Mucosa of rectum (tissue), 2 donors: ENCODE data around the gene TRMT2B.
"Not testable (repeated sequence)": the region's sequence is repeated elsewhere in the genome, so short reads cannot be mapped to it uniquely, and the experiment has no call there.

Source experiments
- H3K27ac ChIP-seq, 2 donors: one replicate each; pipeline ENCODE4 v1.7.0; 2013; ENCODE audit warnings: inconsistent platforms in 2 of 2, low read depth in 2 of 2, low read length in 2 of 2
- H3K27me3 ChIP-seq, 2 donors: one replicate each; pipeline ENCODE4 v1.7.0; 2013; ENCODE audit warnings: low read length in 2 of 2; ENCODE audit not compliant: control insufficient read depth in 2 of 2, insufficient read depth in 2 of 2
- H3K36me3 ChIP-seq, 2 donors: one replicate each; pipeline ENCODE4 v1.7.0; 2013; ENCODE audit warnings: low read length in 2 of 2; ENCODE audit not compliant: control insufficient read depth in 2 of 2, insufficient read depth in 2 of 2
- H3K4me1 ChIP-seq, 2 donors: one replicate each; pipeline ENCODE4 v1.7.0; 2013; ENCODE audit warnings: low read length in 2 of 2, mild to moderate bottlenecking in 1 of 2; ENCODE audit not compliant: control insufficient read depth in 2 of 2, insufficient read depth in 2 of 2
- H3K4me3 ChIP-seq, 2 donors: one replicate each; pipeline ENCODE4 v1.7.0; 2013; ENCODE audit warnings: low read length in 2 of 2
- H3K9ac ChIP-seq, 2 donors: one replicate each; pipeline ENCODE4 v1.7.0; 2013; ENCODE audit warnings: low read length in 2 of 2, low read depth in 1 of 2, mild to moderate bottlenecking in 1 of 2
- H3K9me3 ChIP-seq, 2 donors: one replicate each; pipeline ENCODE4 v1.7.0; 2013; ENCODE audit warnings: low read length in 2 of 2; ENCODE audit not compliant: control insufficient read depth in 2 of 2
- donor health status: healthy.
- donor health status: Normal muscosa, but diverticular disease.

Gene TRMT2B

GRCh38 chrX:101009090-101009489 is 42.8 kb downstream of the TRMT2B start:
- H3K9ac ChIP-seq: no peak overlapping the region
- peaks cover 7 to 11% of the 10 kb centered on the region in 2 donors for H3K36me3 ChIP-seq
- H3K9me3 ChIP-seq: no peaks in the 10 kb centered on the region

GRCh38 chrX:100999451-100999850 is 52.5 kb downstream of the TRMT2B start:
- H3K9ac ChIP-seq: no peak overlapping the region
- H3K9me3 ChIP-seq: no peaks in the 10 kb centered on the region
- H3K27ac ChIP-seq: no peak overlapping the region
- H3K4me3 ChIP-seq: no peak overlapping the region
- H3K27me3 ChIP-seq: no peaks in the 10 kb centered on the region
- no peaks in the 10 kb centered on the region for H3K36me3 ChIP-seq
- H3K4me1 ChIP-seq: no peaks in the 10 kb centered on the region

More at GRCh38 chrX:101009090-101009489, 42.8 kb downstream of the TRMT2B start:
- Histone ChIP-seq H3K4me1 (no peaks in the 10 kb centered on the region), H3K4me3 (no peak overlapping the region), H3K27me3 (no peaks in the 10 kb centered on the region), H3K27ac (no peak overlapping the region)

GRCh38 chrX:100995469-100995868 is 56.4 kb downstream of the TRMT2B start:
- no peak overlapping the region for H3K27ac ChIP-seq
- H3K4me1 ChIP-seq: no peaks in the 10 kb centered on the region

GRCh38 chrX:100994352-100995281 is 57.3 kb downstream of the TRMT2B start:
- H3K27ac ChIP-seq: no peak overlapping the region
- H3K27me3 ChIP-seq: no peaks in the 10 kb centered on the region
- H3K36me3 ChIP-seq: no peaks in the 10 kb centered on the region
- no peaks in the 10 kb centered on the region for H3K4me1 ChIP-seq
- no peak overlapping the region for H3K9ac ChIP-seq
- no peaks in the 10 kb centered on the region for H3K9me3 ChIP-seq
- no peak overlapping the region for H3K4me3 ChIP-seq

More at GRCh38 chrX:100995469-100995868, 56.4 kb downstream of the TRMT2B start:
- Histone ChIP-seq H3K9ac (no peak overlapping the region), H3K27me3 (no peaks in the 10 kb centered on the region), H3K36me3 (no peaks in the 10 kb centered on the region), H3K9me3 (no peaks in the 10 kb centered on the region), H3K4me3 (no peak overlapping the region)

- Histone ChIP-seq H3K27ac (no peak overlapping the region), H3K9me3 (no peaks in the 10 kb centered on the region), H3K9ac (no peak overlapping the region)
These were observed 61.8 kb downstream of the TRMT2B start for GRCh38 chrX:100990139-100990538.

GRCh38 chrX:100984818-100985217 is 67.1 kb downstream of the TRMT2B start:
- Histone ChIP-seq H3K4me3 (no peak overlapping the region), H3K4me1 (no peaks in the 10 kb centered on the region), H3K9me3 (no peaks in the 10 kb centered on the region), H3K9ac (no peak overlapping the region), H3K27me3 (no peaks in the 10 kb centered on the region), H3K36me3 (no peaks in the 10 kb centered on the region), H3K27ac (no peak overlapping the region)

More at GRCh38 chrX:100990139-100990538, 61.8 kb downstream of the TRMT2B start:
- no peak overlapping the region for H3K4me3 ChIP-seq
- no peaks in the 10 kb centered on the region for H3K4me1 ChIP-seq
- no peaks in the 10 kb centered on the region for H3K27me3 ChIP-seq
- no peaks in the 10 kb centered on the region for H3K36me3 ChIP-seq

- H3K27ac ChIP-seq, H3K9ac ChIP-seq, H3K36me3 ChIP-seq, H3K9me3 ChIP-seq, H3K27me3 ChIP-seq, H3K4me1 ChIP-seq, H3K4me3 ChIP-seq: not testable (repeated sequence)
These were observed 70.4 kb downstream of the TRMT2B start for GRCh38 chrX:100981498-100981845.

GRCh38 chrX:100980608-100981497 is 71.1 kb downstream of the TRMT2B start:
- Histone ChIP-seq H3K27ac (no peak overlapping the region), H3K27me3 (no peaks in the 10 kb centered on the region), H3K4me3 (no peak overlapping the region), H3K9me3 (no peaks in the 10 kb centered on the region), H3K36me3 (no peaks in the 10 kb centered on the region), H3K9ac (no peak overlapping the region), H3K4me1 (no peaks in the 10 kb centered on the region)

- Histone ChIP-seq H3K4me3 (no peak overlapping the region), H3K27me3 (no peaks in the 10 kb centered on the region), H3K27ac (no peak overlapping the region), H3K4me1 (no peaks in the 10 kb centered on the region), H3K36me3 (no peaks in the 10 kb centered on the region), H3K9me3 (no peaks in the 10 kb centered on the region), H3K9ac (no peak overlapping the region)
These were observed 71.9 kb downstream of the TRMT2B start for GRCh38 chrX:100979881-100980607.
